HUDEP-2 (cell line): ENCODE data around the gene RBM46.
"Not testable (repeated sequence)": the region's sequence is repeated elsewhere in the genome, so short reads cannot be mapped to it uniquely, and the experiment has no call there.

Experiments
- DNase-seq, 76 experiments: peaks; one replicate each; lab custom pipeline; 2025; ENCODE audit not compliant: unreplicated experiment in 76 of 76; lab: John Stamatoyannopoulos, UW

RBM46 gene

GRCh38 chr4:154836030-154836429 is 55.0 kb downstream of the RBM46 start:
- DNase-seq, result no peak

GRCh38 chr4:154836513-154836912 is 55.4 kb downstream of the RBM46 start:
- no peak for DNase-seq

GRCh38 chr4:154838155-154838554 is 57.1 kb downstream of the RBM46 start:
- DNase-seq, result no peak

- DNase-seq, result no peak
These were observed 57.6 kb downstream of the RBM46 start for GRCh38 chr4:154838694-154839093.

GRCh38 chr4:154854362-154854761 is 73.3 kb downstream of the RBM46 start:
- DNase-seq, result peak in 13 of 76 experiments; percentile 1 to 29 (median 9)

GRCh38 chr4:154858166-154858565 is 77.1 kb downstream of the RBM46 start:
- no peak for DNase-seq

GRCh38 chr4:154868414-154869194 is 87.5 kb downstream of the RBM46 start:
- no peak for DNase-seq

- no peak for DNase-seq
These were observed 88.2 kb downstream of the RBM46 start for GRCh38 chr4:154869301-154869700.

GRCh38 chr4:154872198-154872597 is 91.1 kb downstream of the RBM46 start:
- no peak for DNase-seq

- not testable (repeated sequence) for DNase-seq
These were observed 93.0 kb downstream of the RBM46 start for GRCh38 chr4:154874049-154874448.

GRCh38 chr4:154877110-154877760 is 96.2 kb downstream of the RBM46 start:
- DNase-seq, result peak in 36 of 76 experiments; percentile 0 to 51 (median 6)
